ENCODE data around the gene ETV3. TPM values are rescaled to one million over a fixed set of nuclear protein-coding genes. Genes with fewer than 3 reads are reported as not detected.

ETV3 gene
- total RNA-seq, 1 experiment from 2014 or later: 22.6 TPM

GRCh38 chr1:157146244-157146643 lies 8.0 kb upstream of the ETV3 start:
- in situ Hi-C loops (cut with HindIII; ENCODE audit: low pct_unique_long_range_greater_than_20kb, low sequenced_read_pairs): no loop called here
- DNase-seq (ENCODE audit: low read depth, low spot score): no peak

GRCh38 chr1:157145076-157145475 lies 6.9 kb upstream of the ETV3 start:
- no peak for DNase-seq (ENCODE audit: low read depth, low spot score)
- in situ Hi-C loops (cut with HindIII; ENCODE audit: low pct_unique_long_range_greater_than_20kb, low sequenced_read_pairs): no loop called here

DNA sequence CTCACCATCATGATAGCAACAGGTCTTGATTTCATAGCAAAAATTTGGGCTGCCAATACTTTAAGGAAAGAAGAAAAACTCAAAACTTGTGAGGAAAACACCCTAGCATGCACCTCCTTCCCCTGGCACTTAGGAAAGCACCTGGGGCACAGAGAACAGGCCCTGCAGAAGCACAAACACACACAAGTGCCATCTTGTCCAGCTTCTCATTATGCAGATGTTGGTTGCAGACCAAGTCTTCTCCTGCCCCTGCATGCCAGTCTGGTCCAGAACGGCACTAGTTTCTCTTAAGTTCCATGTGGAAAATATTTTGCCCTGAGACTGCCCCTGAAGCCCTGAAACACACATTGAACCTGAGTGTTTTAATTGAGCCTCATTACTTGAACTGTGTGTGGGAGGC lies 6.3 kb upstream of the ETV3 start:
- in situ Hi-C loops (cut with HindIII; ENCODE audit: low pct_unique_long_range_greater_than_20kb, low sequenced_read_pairs): no loop called here

GRCh38 chr1:157142765-157143423 lies 4.7 kb upstream of the ETV3 start:
- in situ Hi-C loops (cut with HindIII; ENCODE audit: low pct_unique_long_range_greater_than_20kb, low sequenced_read_pairs): no loop called here
- no peak for DNase-seq (ENCODE audit: low read depth, low spot score)

More for the DNA sequence above, 6.3 kb upstream of the ETV3 start:
- no peak for DNase-seq (ENCODE audit: low read depth, low spot score)

GRCh38 chr1:157142201-157142600 lies 4.0 kb upstream of the ETV3 start:
- DNase-seq (ENCODE audit: low read depth, low spot score): no peak
- in situ Hi-C loops (cut with HindIII; ENCODE audit: low pct_unique_long_range_greater_than_20kb, low sequenced_read_pairs): no loop called here

GRCh38 chr1:157141212-157141855 lies 3.1 kb upstream of the ETV3 start:
- in situ Hi-C loops (cut with HindIII; ENCODE audit: low pct_unique_long_range_greater_than_20kb, low sequenced_read_pairs): no loop called here
- peak; percentile 47 for DNase-seq (ENCODE audit: low read depth, low spot score)

GRCh38 chr1:157140063-157140588 lies 1.9 kb upstream of the ETV3 start:
- in situ Hi-C loops (cut with HindIII; ENCODE audit: low pct_unique_long_range_greater_than_20kb, low sequenced_read_pairs): no loop called here
- no peak for DNase-seq (ENCODE audit: low read depth, low spot score)

- in situ Hi-C loops (cut with HindIII; ENCODE audit: low pct_unique_long_range_greater_than_20kb, low sequenced_read_pairs): no loop called here
- DNase-seq (ENCODE audit: low read depth, low spot score): no peak
Measured at GRCh38 chr1:157139052-157139715, 989 bp upstream of the ETV3 start.

DNA sequence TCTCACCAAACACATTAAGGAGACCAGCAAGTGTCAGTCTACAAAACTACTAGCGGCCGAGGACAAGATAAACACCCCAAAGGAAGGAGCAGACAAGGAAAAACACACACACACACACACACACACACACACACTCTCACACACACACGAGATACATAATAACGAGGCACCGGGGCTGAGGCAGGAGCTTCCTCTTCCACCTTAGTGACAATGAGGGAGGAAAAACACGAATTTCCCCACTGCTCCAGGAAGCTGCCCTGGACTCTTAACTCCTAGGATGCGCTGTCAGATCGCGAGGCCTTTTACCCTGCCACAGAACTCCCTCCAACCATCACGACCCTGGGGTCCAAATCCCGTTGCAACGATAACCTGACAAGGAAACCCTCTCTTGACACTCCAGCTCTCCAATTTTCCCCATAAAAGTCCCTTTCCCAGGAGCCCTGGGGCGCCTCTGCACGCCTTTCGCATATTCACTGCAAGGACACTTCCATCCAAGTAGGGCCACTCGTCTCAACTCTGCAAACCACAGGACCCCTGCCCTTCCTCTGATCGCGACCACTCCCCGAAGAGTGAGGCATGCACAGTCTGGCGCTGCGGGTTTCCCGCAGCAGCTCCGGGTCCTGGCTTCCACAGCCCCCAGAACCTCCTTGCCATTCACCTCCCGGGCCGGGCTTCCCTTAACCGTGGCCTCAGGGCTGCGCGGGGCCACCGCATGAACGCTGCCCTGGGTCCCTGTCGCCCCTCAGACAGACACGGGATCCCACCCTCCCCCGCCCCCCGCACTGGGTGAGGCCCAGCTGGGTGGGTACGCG lies 581 bp downstream of the ETV3 start:
- in situ Hi-C loops (cut with HindIII; ENCODE audit: low pct_unique_long_range_greater_than_20kb, low sequenced_read_pairs): no loop called here
- DNase-seq (ENCODE audit: low read depth, low spot score): peak; percentile 22

DNA sequence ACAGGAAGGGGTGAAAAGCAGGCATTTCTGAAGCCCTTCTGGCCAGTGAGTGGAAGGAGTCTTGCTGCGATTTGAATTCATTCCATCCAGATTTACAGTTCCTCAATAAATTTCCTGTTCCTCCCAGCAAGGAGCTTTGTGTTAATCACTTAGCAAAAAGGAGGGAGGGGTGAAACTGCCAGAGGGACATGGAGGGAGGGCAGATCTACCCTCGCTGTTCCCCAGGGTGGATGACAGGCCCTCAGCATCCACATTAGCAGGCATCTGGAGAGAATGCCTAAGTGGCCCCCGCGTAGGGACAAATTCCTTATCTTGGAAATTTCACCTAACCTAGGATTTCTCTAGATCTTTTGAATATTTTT lies 1.2 kb downstream of the ETV3 start:
- in situ Hi-C loops (cut with HindIII; ENCODE audit: low pct_unique_long_range_greater_than_20kb, low sequenced_read_pairs): no loop called here
- DNase-seq (ENCODE audit: low read depth, low spot score): peak; percentile 15

GRCh38 chr1:157136133-157136532 lies 2.1 kb downstream of the ETV3 start:
- in situ Hi-C loops (cut with HindIII; ENCODE audit: low pct_unique_long_range_greater_than_20kb, low sequenced_read_pairs): no loop called here
- DNase-seq (ENCODE audit: low read depth, low spot score): no peak

- in situ Hi-C loops (cut with HindIII; ENCODE audit: low pct_unique_long_range_greater_than_20kb, low sequenced_read_pairs): no loop called here
- DNase-seq (ENCODE audit: low read depth, low spot score): no peak
Measured at GRCh38 chr1:157135646-157136045, 2.5 kb downstream of the ETV3 start.

- in situ Hi-C loops (cut with HindIII; ENCODE audit: low pct_unique_long_range_greater_than_20kb, low sequenced_read_pairs): no loop called here
- no peak for DNase-seq (ENCODE audit: low read depth, low spot score)
Measured at GRCh38 chr1:157135070-157135469, 3.1 kb downstream of the ETV3 start.

DNA sequence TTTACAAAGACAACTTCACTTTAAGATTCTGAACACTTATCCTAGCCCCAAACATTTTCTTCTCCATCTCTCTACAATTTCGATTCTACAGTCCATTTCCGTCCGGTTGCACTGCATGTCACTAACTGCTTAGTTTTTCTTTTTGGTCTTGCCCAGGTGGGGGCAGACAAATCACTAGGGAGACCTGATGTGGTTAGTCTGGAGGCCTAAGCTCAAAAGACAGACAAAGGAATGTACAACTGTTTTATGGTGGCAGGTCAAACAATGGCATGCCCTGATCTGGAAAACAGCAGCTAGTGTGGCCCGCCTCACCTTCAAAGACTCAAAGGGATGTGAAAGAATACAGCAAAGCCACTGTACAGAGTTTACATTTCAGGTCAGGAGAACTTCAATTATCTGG lies 3.8 kb downstream of the ETV3 start:
- no peak for DNase-seq (ENCODE audit: low read depth, low spot score)
- in situ Hi-C loops (cut with HindIII; ENCODE audit: low pct_unique_long_range_greater_than_20kb, low sequenced_read_pairs): no loop called here

- in situ Hi-C loops (cut with HindIII; ENCODE audit: low pct_unique_long_range_greater_than_20kb, low sequenced_read_pairs): no loop called here
- DNase-seq (ENCODE audit: low read depth, low spot score): no peak
Measured at GRCh38 chr1:157133426-157133825, 4.8 kb downstream of the ETV3 start.

DNA sequence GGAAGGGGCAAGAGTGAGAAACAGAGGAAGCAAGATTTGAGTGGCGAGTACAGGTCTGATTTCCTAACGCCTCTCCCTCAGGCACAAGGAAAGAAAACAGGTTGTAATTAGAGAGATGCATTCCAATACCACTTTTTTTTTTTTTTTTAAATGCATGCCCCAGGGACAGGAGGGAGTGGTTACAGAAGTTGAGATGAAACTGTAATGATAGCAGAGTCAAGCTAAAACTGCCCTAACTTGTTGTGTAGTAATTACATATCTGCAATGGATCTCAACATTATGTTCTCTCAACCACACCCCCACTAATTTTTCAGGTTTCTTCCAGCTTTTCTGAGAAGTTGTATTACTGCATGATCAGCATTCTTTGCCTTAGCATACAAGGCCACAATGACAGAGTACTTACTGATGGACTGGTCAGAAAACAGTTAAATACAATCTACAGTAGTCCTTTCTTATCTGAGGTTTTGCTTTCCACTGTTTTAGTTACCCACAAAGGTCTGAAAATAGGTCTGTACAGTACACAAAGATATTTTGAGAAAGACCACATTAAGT lies 5.5 kb downstream of the ETV3 start:
- no peak for DNase-seq (ENCODE audit: low read depth, low spot score)
- in situ Hi-C loops (cut with HindIII; ENCODE audit: low pct_unique_long_range_greater_than_20kb, low sequenced_read_pairs): no loop called here

DNA sequence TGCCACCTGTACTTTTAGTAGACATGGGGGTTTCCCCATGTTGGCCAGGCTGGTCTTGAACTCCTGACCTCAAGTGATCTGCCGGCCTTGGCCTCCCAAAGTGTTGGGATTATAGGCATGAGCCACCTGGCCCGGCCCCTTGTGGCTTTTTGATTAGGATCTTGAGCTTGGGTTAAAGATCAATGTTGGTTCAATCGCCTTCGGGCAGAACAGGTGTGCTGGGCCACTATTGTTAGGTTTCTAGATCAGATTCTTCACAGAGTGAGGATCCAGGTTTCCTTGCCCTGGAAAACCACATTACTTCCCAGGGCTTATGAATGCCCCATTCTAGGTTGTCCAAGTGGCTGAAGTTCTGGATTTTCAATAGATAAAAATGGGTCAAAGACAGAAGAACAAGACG lies 6.1 kb downstream of the ETV3 start:
- no peak for DNase-seq (ENCODE audit: low read depth, low spot score)
- in situ Hi-C loops (cut with HindIII; ENCODE audit: low pct_unique_long_range_greater_than_20kb, low sequenced_read_pairs): no loop called here

GRCh38 chr1:157131281-157131680 lies 6.9 kb downstream of the ETV3 start:
- in situ Hi-C loops (cut with HindIII; ENCODE audit: low pct_unique_long_range_greater_than_20kb, low sequenced_read_pairs): no loop called here

More at GRCh38 chr1:157131281-157131680, 6.9 kb downstream of the ETV3 start:
- no peak for DNase-seq (ENCODE audit: low read depth, low spot score)
